Measurements from ENCODE around the gene PLAC8L1.
"Not testable (repeated sequence)": the region's sequence is repeated elsewhere in the genome, so short reads cannot be mapped to it uniquely, and the experiment has no call there.

Gene PLAC8L1, protein sequence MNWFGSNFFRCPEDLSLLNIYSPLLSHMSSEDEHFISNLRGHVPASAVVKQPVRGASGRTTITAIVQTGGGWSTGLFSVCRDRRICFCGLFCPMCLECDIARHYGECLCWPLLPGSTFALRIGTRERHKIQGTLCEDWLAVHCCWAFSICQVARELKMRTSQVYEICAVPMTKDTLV

DNA sequence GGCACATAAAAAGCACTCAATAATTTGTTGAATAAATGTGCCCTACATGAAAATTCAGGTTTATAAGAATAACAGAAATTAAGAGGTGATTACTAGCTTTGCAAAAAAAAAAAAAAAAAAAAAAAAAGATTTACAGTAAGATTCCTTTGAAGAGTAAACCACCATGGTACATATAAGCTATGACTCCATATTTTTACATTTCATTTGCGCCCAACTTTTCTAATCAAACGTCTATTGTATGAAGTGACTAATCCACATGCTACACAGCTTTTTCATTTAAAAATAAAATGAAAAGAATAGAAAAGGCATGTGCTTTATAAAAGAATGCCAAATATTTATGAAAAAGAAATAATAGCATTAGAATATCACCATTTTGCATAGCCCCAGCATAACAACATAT, at the start of gene PLAC8L1:
PLAC8L1 (minus strand) TSS at position 101 of the 400 bp plus-strand sequence. CDS start 1,266 bp downstream, outside the sequence.
- DNase-seq, result no peak

GRCh38 chr5:146151970-146152369, 46.6 kb upstream of the PLAC8L1 start:
- no peak for DNase-seq

DNA sequence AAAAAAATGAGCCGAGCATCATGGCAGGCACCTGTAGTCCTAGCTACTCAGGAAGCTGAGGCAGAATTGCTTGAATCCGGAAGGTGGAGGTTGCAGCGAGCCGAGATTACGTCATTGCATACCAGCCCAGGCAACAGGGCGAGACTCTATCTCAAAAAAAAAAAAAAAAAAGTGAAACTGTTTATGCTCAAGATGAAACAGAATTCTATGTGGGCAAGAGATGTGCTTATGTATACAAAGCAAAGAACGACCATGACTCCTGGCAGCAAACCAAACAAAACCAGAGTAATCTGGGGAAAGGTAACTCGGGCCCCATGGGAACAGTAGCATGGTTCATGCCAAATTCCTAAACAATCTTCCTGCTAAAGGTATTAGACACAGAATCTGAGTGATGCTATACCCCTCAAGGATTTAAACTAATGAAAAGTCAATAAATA, 32.6 kb upstream of the PLAC8L1 start:
- DNase-seq, result no peak

DNA sequence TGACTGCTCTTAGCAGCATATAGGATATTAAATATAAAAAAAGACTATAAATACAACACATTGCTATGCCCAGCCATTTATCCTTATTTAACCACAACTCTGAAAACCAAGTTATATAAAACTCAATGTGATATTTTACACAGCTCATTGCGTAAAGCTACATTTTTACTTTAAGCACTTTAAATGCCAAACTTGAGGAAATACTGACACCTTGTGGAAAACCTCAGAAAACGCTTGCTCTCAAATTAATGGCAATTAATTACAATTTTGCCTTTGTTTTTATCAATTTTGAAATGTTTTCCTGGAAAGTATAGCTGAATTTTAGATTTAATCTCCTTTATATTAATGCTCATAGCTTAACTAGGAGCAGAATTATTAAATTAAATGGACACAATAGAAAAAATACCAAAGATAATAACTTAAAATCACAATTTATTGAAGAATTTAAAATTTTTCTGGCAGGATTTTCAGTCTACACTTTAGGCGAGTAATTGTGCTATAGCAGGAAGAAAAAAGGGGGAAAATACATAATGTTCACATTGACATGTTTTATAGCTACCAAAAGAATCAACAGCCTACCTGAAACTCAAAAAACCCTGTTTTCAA, 25.2 kb upstream of the PLAC8L1 start:
- peak in 1 of 56 donors; percentile 9 for DNase-seq

- no peak for DNase-seq
Measured at GRCh38 chr5:146126068-146126467, 20.7 kb upstream of the PLAC8L1 start.

- DNase-seq, result no peak
Measured at GRCh38 chr5:146124580-146124979, 19.2 kb upstream of the PLAC8L1 start.

- DNase-seq, result not testable (repeated sequence)
Measured at GRCh38 chr5:146121451-146121850, 16.1 kb upstream of the PLAC8L1 start.

GRCh38 chr5:146118322-146118721, 12.9 kb upstream of the PLAC8L1 start:
- no peak for DNase-seq

GRCh38 chr5:146117216-146117615, 11.8 kb upstream of the PLAC8L1 start:
- DNase-seq, result not testable (repeated sequence)

GRCh38 chr5:146116361-146116760, 11.0 kb upstream of the PLAC8L1 start:
- DNase-seq, result no peak

GRCh38 chr5:146112476-146112875, 7.1 kb upstream of the PLAC8L1 start:
- no peak for DNase-seq

DNA sequence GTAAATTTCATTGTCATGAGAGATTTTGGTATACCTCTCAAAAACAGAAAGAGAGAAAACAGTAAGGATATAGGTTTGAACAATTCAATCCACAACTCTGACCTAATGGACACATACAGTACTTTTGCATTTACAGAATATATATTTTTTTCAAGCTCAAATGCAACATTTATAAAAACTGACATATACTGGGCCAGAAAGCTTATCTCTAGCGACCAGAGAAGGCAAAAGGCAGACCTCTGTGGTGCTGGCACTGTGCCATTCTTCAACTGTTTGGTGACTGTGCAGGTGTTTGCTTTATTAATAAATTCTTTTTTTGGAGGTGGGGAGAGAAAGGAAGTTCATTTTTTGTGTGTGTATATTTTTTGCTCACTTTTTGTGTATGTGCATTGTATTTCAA, 6.0 kb upstream of the PLAC8L1 start:
- no peak for DNase-seq

GRCh38 chr5:146109379-146109778, 4.0 kb upstream of the PLAC8L1 start:
- no peak for DNase-seq

DNA sequence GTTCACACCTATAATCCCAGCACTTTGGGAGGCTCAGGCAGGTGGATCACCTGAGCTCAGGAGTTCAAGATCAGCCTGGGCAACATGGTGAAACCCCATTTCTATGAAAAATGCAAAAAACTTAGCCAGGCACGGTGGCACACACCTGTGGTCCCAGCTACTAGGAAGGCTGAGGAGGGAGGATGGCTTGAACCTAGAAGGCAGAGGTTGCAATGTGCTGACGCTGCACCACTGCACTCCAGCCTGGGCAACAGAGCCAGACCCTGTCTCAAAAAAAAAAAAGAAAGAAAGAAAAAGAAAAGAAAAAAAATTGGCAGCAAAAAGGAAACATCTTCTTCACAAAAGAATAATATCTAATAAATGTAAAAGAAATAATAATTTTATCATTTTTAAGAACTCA, 3.5 kb upstream of the PLAC8L1 start:
- not testable (repeated sequence) for DNase-seq

DNA sequence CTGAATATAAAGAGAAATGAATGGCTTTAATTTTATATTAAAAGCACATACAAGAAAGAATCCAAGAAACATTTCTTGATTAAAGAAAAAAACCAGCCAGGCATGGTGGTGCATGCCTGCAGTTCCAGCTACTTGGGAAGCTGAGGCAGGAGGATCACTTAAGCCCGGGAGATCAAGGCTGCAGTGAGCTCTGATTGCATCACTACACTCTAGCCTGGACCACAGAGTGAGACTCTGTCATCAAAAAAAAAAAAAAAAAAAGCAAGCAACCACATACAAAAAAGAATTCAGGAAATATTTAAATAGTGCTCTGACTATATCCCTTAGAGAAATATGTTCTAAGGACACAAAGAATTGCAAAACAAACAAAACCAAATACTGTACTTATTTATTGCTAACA, 2.5 kb upstream of the PLAC8L1 start:
- no peak for DNase-seq

DNA sequence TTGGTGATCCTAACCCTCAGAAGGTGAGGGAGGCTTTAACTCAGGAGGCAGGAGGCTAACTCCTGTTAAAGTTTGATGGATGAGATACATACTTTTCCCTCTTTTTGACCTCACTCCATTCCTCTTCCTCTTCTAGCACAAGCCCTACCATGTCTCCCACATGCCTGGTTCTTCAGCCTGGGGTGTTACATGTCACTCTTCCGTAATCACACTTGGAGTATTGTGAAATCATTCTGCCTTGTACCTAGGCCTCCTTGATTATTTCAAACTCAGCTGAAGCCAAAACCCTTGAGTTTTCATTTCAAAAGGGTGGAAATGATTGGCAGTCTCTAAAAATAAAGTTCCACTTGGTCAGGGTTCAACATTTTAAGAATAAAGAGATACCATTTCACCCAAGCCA, 1.8 kb downstream of the PLAC8L1 start:
- DNase-seq, result no peak

DNA sequence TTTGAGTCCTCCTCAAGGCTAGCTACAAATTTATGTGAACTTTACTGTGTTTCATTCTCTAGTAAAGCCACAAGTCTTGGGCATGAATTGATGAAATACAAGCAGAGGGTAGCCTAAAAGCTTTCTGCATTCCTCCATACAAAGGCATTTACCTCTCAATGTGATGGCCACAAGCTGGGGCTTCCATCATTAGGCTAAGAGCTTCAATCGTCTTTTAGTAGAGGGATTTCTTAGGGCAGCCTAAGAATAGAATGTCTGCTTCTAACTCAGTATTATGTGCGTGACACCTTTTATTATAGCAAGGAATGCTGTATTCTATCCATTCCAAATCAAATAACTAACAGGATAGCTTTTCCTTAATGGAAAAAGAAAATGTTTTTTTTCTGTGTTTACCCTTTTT, 3.7 kb downstream of the PLAC8L1 start:
- no peak for DNase-seq

DNA sequence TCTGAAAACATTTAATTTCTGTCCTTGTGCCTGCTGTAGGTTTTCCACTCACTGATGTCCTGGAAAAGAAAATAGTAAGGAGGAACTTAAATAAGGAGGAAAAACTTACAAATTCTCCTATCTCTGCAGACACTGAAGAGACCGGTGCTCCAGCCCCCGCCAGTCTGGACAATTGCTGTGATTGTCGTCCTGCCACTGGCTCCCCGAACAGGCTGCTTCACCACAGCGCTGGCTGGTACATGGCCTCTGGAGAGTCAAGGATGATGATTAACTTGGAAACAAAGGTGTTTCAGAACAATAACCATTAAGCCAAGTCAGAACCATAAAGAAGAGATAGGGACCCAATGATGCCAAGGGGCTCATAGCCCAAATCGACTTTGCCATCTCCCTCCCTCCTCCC, 7.3 kb downstream of the PLAC8L1 start:
- DNase-seq, result peak in 24 of 56 donors; percentile 1 to 57 (median 16)

- DNase-seq, result peak in 5 of 56 donors; percentile 3 to 16 (median 13)
Measured at GRCh38 chr5:146091881-146092280, 13.5 kb downstream of the PLAC8L1 start.

GRCh38 chr5:146089287-146089686, 16.1 kb downstream of the PLAC8L1 start:
- no peak for DNase-seq

DNA sequence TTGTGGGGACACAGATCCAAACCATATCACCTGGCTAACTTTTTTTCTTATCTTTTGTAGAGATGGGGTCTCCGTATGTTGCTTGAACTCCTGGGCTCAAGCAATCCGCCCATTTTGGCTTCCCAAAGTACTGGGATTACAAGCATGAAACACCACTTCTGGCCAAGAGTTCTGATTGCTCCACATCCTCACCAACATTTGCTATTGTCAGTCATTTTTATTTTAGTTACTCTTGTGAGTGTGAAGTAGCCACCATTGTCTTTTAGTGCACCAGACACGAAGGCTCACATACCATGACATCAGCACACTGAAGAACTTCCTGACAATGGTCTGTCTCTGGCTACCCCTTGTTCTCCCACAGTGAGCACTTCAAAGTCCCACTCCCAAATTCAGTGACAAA, 17.3 kb downstream of the PLAC8L1 start:
- DNase-seq, result no peak

DNA sequence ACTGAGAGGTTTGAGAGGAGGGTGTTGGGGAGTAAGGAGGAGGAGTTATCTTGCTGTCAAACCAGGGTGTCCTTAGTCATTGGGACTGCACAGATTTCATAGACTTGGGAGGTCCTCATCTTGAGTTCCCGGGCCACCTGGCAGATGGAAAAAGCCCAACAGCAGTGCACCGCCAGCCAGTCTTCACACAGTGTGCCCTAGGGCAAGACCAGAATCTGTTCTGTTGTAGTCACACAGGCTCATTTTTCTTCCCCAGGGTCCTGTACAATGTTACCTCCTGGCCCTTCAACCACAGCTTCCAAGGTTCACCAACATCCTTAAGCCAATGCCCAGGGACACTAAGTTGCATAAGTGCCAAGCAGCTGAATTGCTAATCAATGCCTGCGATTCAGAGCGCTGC, 21.0 kb downstream of the PLAC8L1 start:
- no peak for DNase-seq

GRCh38 chr5:146082798-146083197, 22.6 kb downstream of the PLAC8L1 start:
- DNase-seq, result no peak

Data from amygdala (tissue), 56 donors.